IPS-15b (cell line): ENCODE data around the gene EHD1.
"Not testable (repeated sequence)": the region's sequence is repeated elsewhere in the genome, so short reads cannot be mapped to it uniquely, and the experiment has no call there.

Experiments used
- H3K27me3 ChIP-seq: one replicate; pipeline ENCODE4 v1.6.1; 2013; ENCODE audit warnings: low read length; ENCODE audit not compliant: control insufficient read depth, insufficient read depth
- H3K36me3 ChIP-seq: one replicate; pipeline ENCODE4 v1.6.1; 2013; ENCODE audit warnings: low read length; ENCODE audit not compliant: control insufficient read depth, insufficient read depth
- H3K4me1 ChIP-seq: one replicate; pipeline ENCODE4 v1.6.1; 2013; ENCODE audit warnings: mild to moderate bottlenecking, low read length; ENCODE audit not compliant: control insufficient read depth, insufficient read depth
- H3K4me3 ChIP-seq: one replicate; pipeline ENCODE4 v1.5.1; 2013; ENCODE audit warnings: low read depth, low read length
- H3K9ac ChIP-seq: one replicate; pipeline ENCODE4 v1.6.1; 2013; ENCODE audit warnings: low read depth, mild to moderate bottlenecking, low read length
- H3K9me3 ChIP-seq: one replicate; pipeline ENCODE4 v1.6.1; 2013; ENCODE audit warnings: mild to moderate bottlenecking, low read length; ENCODE audit not compliant: control insufficient read depth, insufficient read depth

The EHD1 gene

GRCh38 chr11:64848214-64848825 is 30.1 kb downstream of the EHD1 start:
- Histone ChIP-seq H3K4me1 (peaks cover 7% of the 10 kb centered on the region), H3K36me3 (no peaks in the 10 kb centered on the region), H3K27me3 (no peaks in the 10 kb centered on the region), H3K4me3 (no peak overlapping the region), H3K9ac (no peak overlapping the region), H3K9me3 (no peaks in the 10 kb centered on the region)

GRCh38 chr11:64846998-64847666 is 31.3 kb downstream of the EHD1 start:
- no peaks in the 10 kb centered on the region for H3K27me3 ChIP-seq
- H3K36me3 ChIP-seq = no peaks in the 10 kb centered on the region
- H3K4me1 ChIP-seq = peaks cover 12% of the 10 kb centered on the region
- no peaks in the 10 kb centered on the region for H3K9me3 ChIP-seq
- no peak overlapping the region for H3K9ac ChIP-seq
- no peak overlapping the region for H3K4me3 ChIP-seq

GRCh38 chr11:64845776-64846129 is 32.7 kb downstream of the EHD1 start:
- not testable (repeated sequence) for H3K36me3 ChIP-seq, H3K4me3 ChIP-seq, H3K9me3 ChIP-seq, H3K4me1 ChIP-seq, H3K9ac ChIP-seq, H3K27me3 ChIP-seq

- Histone ChIP-seq H3K9me3 (no peaks in the 10 kb centered on the region), H3K9ac (no peak overlapping the region), H3K4me1 (peaks cover 8% of the 10 kb centered on the region), H3K4me3 (peak overlapping the region; percentile 61), H3K27me3 (no peaks in the 10 kb centered on the region), H3K36me3 (peaks cover 3% of the 10 kb centered on the region)
Observed at GRCh38 chr11:64845129-64845775, 33.2 kb downstream of the EHD1 start.

- Histone ChIP-seq H3K4me3 (peak within 1 kb of the TSS; percentile 85), H3K4me1 (peaks cover 8% of the 10 kb centered on the region), H3K9ac (peak within 1 kb of the TSS; percentile 65), H3K27me3 (no peaks in the 10 kb centered on the region), H3K9me3 (no peaks in the 10 kb centered on the region), H3K36me3 (peaks cover 9% of the 10 kb centered on the region)
Observed at GRCh38 chr11:64844330-64845128, 33.9 kb downstream of the EHD1 start, which contains the start of gene CDC42BPG. TSS of gene CDC42BPG (minus strand) at chr11:64844653. CDS start at chr11:64844569, 84 bp downstream.

- Histone ChIP-seq H3K4me3 (peak overlapping the region; percentile 85), H3K27me3 (no peaks in the 10 kb centered on the region), H3K9me3 (no peaks in the 10 kb centered on the region), H3K9ac (peak overlapping the region; percentile 65), H3K4me1 (peaks cover 8% of the 10 kb centered on the region), H3K36me3 (peaks cover 17% of the 10 kb centered on the region)
Observed at GRCh38 chr11:64843686-64844329, 34.6 kb downstream of the EHD1 start.

GRCh38 chr11:64842851-64843685 is 35.4 kb downstream of the EHD1 start:
- no peaks in the 10 kb centered on the region for H3K9me3 ChIP-seq
- no peaks in the 10 kb centered on the region for H3K27me3 ChIP-seq
- H3K36me3 ChIP-seq = peaks cover 24% of the 10 kb centered on the region
- H3K4me1 ChIP-seq = peaks cover 8% of the 10 kb centered on the region
- H3K9ac ChIP-seq = peak overlapping the region; percentile 47
- H3K4me3 ChIP-seq = peak overlapping the region; percentile 85

GRCh38 chr11:64842366-64842759 is 36.1 kb downstream of the EHD1 start:
- H3K4me3 ChIP-seq = no peak overlapping the region
- peak overlapping the region; percentile 41 for H3K9ac ChIP-seq
- H3K36me3 ChIP-seq = peaks cover 29% of the 10 kb centered on the region
- no peaks in the 10 kb centered on the region for H3K9me3 ChIP-seq
- no peaks in the 10 kb centered on the region for H3K27me3 ChIP-seq
- peaks cover 8% of the 10 kb centered on the region for H3K4me1 ChIP-seq

- no peaks in the 10 kb centered on the region for H3K27me3 ChIP-seq
- H3K9me3 ChIP-seq = no peaks in the 10 kb centered on the region
- no peak overlapping the region for H3K4me3 ChIP-seq
- H3K9ac ChIP-seq = peak overlapping the region; percentile 41
- H3K4me1 ChIP-seq = peaks cover 7% of the 10 kb centered on the region
- H3K36me3 ChIP-seq = peaks cover 29% of the 10 kb centered on the region
Observed at GRCh38 chr11:64841592-64842365, 36.6 kb downstream of the EHD1 start.
